ENCODE data around the gene RAB13.

Gene RAB13

DNA sequence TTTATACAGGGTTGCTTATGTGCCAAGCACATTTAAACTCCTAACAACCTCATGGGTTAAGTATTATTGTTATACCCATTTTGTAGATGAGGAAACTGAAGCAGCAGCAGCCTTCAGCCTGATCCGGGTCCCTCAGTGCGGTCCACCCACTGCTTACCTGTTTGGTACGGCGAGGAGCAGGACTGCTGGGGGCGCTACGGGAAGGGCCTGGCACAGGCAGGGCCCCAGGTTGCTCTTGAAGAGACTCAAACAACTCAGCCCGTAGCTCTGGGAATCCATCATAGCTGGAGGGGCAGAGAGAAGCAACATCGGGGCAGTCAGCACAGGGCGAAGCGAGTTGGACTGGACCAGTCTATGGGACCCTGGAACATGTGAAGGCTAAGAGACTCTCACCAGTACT is 48.8 kb downstream of the RAB13 start:
- DNase-seq (ENCODE audit: extremely low spot score, insufficient read length, low read depth) (no peak), FAIRE-seq (no peak)

DNA sequence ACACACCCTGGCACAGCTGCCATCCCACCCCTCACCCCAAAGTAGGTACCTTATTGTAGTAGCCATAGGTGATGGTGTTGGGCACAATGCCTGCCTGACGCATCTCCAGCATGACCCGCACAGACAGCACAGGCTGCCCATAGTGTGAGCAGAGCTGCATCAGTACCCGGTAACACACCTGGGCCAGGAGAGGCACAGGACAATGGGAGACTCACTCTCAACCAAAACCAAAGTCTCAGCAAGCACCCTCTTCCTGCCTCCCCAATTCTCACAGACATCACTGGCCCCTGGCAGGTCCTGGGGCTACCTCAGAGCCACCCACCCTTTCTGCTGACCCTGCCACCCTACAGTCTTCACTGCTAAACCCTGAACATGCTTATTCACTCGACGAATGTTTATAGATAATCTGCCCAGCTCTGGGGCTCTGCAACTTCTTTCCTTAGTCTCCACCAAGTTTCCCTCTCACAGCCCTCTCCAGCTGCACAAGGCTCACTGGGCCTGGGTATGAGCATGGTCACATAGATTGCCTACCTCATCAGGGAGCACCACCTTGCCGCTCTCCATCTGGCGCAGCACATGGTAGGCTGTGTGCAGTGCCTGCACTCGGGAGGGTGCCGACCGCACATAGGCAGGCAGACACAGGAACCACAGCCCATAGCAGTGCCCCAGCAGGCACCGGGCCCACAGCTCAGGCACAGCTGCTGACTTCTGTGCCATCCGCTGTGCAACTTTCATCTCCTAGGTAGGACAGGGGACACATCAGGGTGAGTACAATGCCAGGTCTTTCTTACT is 49.9 kb downstream of the RAB13 start:
- FAIRE-seq, result no peak
- no peak for DNase-seq (ENCODE audit: extremely low spot score, insufficient read length, low read depth)

DNA sequence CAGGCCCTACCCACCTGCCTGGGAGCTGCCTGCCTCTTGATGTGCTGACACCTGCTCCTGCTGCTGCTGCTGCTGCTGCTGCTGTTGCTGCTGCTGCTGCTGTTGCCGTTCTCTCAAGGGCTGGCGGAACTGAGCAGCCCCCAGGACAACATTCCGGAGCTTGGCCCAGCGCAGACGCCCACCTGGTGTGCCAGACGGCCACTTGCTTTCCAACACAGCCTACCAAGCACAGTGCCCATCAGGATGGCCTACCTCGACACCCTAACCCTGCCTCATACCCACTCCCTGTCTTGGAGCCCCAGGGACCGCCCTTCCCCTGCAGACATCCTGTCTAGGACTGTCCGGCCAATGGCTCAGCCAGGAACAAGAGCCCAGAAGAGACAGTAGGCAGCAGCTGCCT is 51.4 kb downstream of the RAB13 start:
- FAIRE-seq (no peak), DNase-seq (ENCODE audit: extremely low spot score, insufficient read length, low read depth) (no peak)

DNA sequence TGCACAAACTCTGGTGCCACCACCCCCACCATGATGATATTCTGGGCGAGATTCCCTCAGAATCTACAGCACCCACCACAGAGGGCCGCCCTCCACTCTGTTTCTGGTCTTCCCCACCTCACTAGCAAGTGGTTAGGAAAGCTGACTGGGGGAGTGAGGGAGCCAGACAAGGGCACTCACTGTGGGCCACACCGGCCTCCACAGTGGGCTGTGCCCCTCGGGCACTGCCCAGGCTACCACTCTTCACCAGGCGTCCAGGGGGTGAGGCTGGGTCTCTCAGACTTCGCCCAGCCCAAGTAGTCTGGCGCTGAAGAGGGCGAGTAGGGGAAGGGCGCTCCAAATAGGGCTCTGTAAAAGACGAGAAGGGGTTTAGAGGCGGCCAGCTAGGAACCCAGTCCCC is 52.2 kb downstream of the RAB13 start:
- DNase-seq (ENCODE audit: extremely low spot score, insufficient read length, low read depth) (no peak), FAIRE-seq (no peak)

DNA sequence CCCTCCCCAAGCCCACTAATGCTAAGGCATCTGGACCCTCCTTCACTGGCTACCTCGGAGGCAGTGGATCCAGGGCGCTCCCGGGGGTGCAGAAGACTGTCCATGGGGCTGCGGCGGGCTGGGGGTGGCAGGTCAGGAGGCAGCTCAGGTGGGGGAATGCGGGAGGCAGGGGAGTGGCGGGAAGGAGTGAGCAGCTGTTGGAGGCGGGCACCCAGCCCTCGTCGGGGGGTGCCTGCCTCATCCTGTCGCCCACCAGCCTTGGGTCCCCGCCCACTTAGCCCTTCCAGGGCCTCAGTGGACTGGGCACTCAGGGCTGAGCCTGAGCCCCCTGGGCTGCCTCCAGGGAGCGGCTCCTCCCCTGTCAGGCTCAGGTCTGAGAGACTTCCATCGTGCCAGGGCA is 52.7 kb downstream of the RAB13 start:
- DNase-seq (ENCODE audit: extremely low spot score, insufficient read length, low read depth), result no peak
- FAIRE-seq, result no peak

DNA sequence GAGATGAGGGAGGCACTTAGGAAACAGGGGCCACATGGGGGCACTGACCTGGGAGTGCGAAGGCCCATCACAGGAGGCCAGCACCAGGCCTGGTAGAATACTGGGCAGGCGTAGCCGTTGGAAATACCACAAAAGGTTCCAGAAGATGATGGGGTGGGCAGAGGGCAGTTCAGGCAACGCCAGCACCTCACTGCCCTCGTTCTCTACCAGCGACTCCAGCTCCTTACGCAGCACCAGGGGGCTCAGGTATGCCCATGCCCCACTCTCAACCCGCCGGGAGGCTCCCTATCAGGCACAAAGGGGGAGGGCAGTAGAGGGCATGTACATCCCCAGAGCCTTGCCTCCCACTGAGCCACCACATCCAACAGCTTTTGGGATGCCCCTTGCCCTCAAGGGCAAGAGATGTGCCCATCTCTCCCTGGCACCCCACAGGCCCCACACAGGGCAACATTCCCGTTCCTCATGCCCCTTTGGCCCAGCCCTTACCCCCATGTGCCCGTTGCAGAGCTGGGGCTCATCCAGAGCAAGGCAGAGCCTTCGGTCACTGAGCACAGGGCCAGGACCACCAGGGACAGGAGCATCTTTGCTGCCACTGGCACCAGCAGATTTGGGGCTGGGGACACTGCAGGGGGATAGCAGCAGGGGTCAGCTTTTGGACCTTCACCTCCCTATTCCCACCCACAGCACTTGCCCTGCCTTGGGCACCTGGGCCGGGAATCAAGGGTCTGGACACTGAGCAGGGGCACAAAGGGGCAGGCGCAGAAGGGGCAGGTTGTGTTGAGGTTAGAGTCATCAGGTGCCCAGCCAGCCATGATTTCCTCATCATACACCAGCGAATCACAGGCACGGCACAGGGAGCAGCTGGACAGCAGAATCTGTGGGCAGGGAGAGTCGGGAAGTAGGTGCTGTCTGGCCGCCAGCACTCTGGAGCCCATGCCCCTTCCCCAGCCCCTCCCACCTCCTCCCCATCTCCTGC is 53.7 kb downstream of the RAB13 start:
- FAIRE-seq, result no peak
- DNase-seq (ENCODE audit: extremely low spot score, insufficient read length, low read depth), result no peak

Data from GM18507 (cell line).